Measurements from ENCODE around the gene ATG10.

- TF ChIP-seq RORB (CRISPR knock-in tag; IDR thresholded peaks at IDR 0.05) (no peak), SP1 (CRISPR knock-in tag; conservative IDR thresholded peaks at IDR 0.05) (no peak), TEAD4 (CRISPR knock-in tag; IDR thresholded peaks at IDR 0.05) (no peak)
Observed at GRCh38 chr5:82164176-82164976, 192.6 kb downstream of the ATG10 start.

All from WTC11 (cell line).